OCI-M2 (cell line): ENCODE measurements around the gene MYCN.

Experiments
- DNase-seq: peaks from one replicate; lab custom pipeline; 2025; ENCODE audit not compliant: unreplicated experiment; lab: John Stamatoyannopoulos, UW

MYCN gene

GRCh38 chr2:15974565-15975260, 34.4 kb downstream of the MYCN start:
- no peak for DNase-seq

- DNase-seq: no peak
Observed at GRCh38 chr2:15975261-15975600, 34.9 kb downstream of the MYCN start.

GRCh38 chr2:15975676-15976075, 35.3 kb downstream of the MYCN start:
- DNase-seq: no peak

- no peak for DNase-seq
Observed at GRCh38 chr2:15976354-15976753, 36.0 kb downstream of the MYCN start.

GRCh38 chr2:15979051-15979758, 38.9 kb downstream of the MYCN start:
- no peak for DNase-seq

GRCh38 chr2:15979759-15980604, 39.6 kb downstream of the MYCN start:
- no peak for DNase-seq

GRCh38 chr2:15980605-15981098, 40.3 kb downstream of the MYCN start:
- no peak for DNase-seq

GRCh38 chr2:15981646-15982045, 41.3 kb downstream of the MYCN start:
- no peak for DNase-seq

- DNase-seq: no peak
Observed at GRCh38 chr2:15982285-15983044, 42.1 kb downstream of the MYCN start.

- no peak for DNase-seq
Observed at GRCh38 chr2:15983496-15983895, 43.1 kb downstream of the MYCN start.

GRCh38 chr2:15984368-15985255, 44.3 kb downstream of the MYCN start:
- DNase-seq: no peak

- DNase-seq: no peak
Observed at GRCh38 chr2:15985531-15985930, 45.2 kb downstream of the MYCN start.

GRCh38 chr2:15986068-15986560, 45.8 kb downstream of the MYCN start:
- no peak for DNase-seq

GRCh38 chr2:15986644-15987043, 46.3 kb downstream of the MYCN start:
- DNase-seq: no peak

GRCh38 chr2:15988733-15989132, 48.4 kb downstream of the MYCN start:
- no peak for DNase-seq

GRCh38 chr2:15989559-15989958, 49.2 kb downstream of the MYCN start:
- DNase-seq: no peak

GRCh38 chr2:15990151-15991101, 50.1 kb downstream of the MYCN start:
- DNase-seq: no peak

- no peak for DNase-seq
Observed at GRCh38 chr2:15991231-15991630, 50.9 kb downstream of the MYCN start.
